ENCODE results near the gene ARMC7. TPM values are rescaled to one million over a fixed set of nuclear protein-coding genes. Genes with fewer than 3 reads are reported as not detected.

The ARMC7 gene
- total and polyA plus RNA-seq, 2 of the 13 experiments (the other 11 are each of a cell fraction or from before 2014, with no cell fraction given) = 3.9 to 4.2 TPM

DNA sequence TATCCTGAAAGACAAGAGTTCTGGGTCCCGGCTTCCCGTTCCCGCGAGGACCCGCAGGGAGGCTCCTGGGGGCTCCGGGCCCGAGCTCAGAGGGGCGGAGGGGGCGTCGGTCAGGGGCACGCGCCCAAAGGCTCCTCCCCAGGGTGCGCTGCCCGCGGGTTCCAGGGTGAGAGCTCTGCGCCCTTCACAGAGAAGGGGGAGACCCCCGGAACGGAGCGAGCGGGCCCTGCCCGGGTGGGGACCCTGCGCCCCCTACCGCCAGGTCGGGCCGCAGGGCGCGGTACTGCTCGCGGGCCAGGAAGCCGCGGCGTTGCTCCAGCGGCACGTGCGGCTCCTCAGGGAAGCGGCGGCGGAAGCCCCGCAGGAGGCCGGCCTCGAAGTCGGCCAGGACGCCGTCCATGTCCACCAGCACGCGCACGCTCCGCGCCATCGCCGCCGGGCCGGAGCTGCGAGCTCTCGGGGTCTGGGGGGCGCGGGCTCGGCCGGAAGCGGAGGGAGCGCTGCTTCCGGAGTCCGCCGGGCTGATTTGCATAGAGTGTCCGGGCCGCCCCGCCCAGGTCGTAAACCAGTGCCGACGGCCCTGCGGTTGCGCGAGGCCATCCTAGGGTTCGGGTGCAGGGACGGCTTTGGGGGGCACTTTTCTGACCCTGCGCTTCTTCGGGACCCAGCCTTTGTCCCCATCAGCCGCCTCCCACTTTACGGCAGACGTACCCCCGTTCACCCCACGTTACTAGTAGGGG lies 21.7 kb downstream of the ARMC7 start, which contains the start of gene NT5C:
Gene NT5C (minus strand): TSS at position 465 of the 740 bp plus-strand sequence. CDS start 35 bp downstream, at position 430.
- peaks cover 8% of the 10 kb centered on the region for H3K79me2 ChIP-seq (ENCODE audit: insufficient read depth, low read length)
- H2AFZ ChIP-seq (ENCODE audit: low read length) = no peak within 1 kb of the TSS
- ATAC-seq = peak; percentile 91
- H3K4me3 ChIP-seq (replicated peaks in 1 of 3; ENCODE audit: insufficient read depth in 1 of 3, low read depth in 2 of 3, low read length in 3 of 3) = peak within 1 kb of the TSS; percentile 77 to 96 (median 83)
- in situ Hi-C loops (cut with HindIII; ENCODE audit: extremely low pct_ligation_motif_present, low pct_unique_long_range_greater_than_20kb) = no loop called here
- ChIA-PET CTCF (ENCODE audit: low intra/inter-chr PET ratio, low total read pairs) (interaction anchor here (1.0 to 2.8 kb wide), 4 partner anchors 17 to 71 kb away, joined by 3 to 26 read pairs (median 6); no protein-coding TSS in a partner anchor), POLR2A (interaction anchor here (0.6 to 3.1 kb wide), 37 partner anchors 9 to 648 kb away, joined by 3 to 23 read pairs (median 4); partner anchors contain the start of genes ARMC7, CDR2L, FDXR and JPT1)
- DNase-seq (ENCODE audit: low spot score) = peak; percentile 79
- H3K9ac ChIP-seq (ENCODE audit: insufficient read depth, low read depth, low read length) = peak within 1 kb of the TSS; percentile 85
- TSS peak; percentile 63 for BruUV-seq (replicated peaks)
- intact Hi-C loops (cut with micrococcal nuclease; ENCODE audit: unreplicated experiment) = loop anchor here (5.0 kb wide), 1 partner anchor 71 kb away; no protein-coding TSS in a partner anchor
- H3K27ac ChIP-seq (ENCODE audit: extremely low read length, insufficient read depth, low read length) = peak within 1 kb of the TSS; percentile 86
- peak within 1 kb of the TSS; percentile 59 for H3K4me2 ChIP-seq (ENCODE audit: low read depth, low read length)
- FAIRE-seq = no peak
- H3K4me1 ChIP-seq (ENCODE audit: insufficient read depth, low read length) = peaks cover 26% of the 10 kb centered on the region
- WGBS (ENCODE audit: low lambda C conversion rate) = 7% methylated on average over 13 of the region's 82 CpGs
- peaks cover 10 to 31% of the 10 kb centered on the region in 2 experiments for H3K36me3 ChIP-seq (replicated peaks in 1 of 2; ENCODE audit: control insufficient read depth in 1 of 2, insufficient read depth in 2 of 2, low read length in 2 of 2)
- H3K27me3 ChIP-seq (ENCODE audit: control insufficient read depth in 1 of 2, insufficient read depth in 2 of 2, low read length in 2 of 2) = no peaks in the 10 kb centered on the region
- H3K9me3 ChIP-seq (ENCODE audit: low read length) = no peaks in the 10 kb centered on the region
- peaks cover 4% of the 10 kb centered on the region; the same call in 1 of the 2 replicates for H4K20me1 ChIP-seq (ENCODE audit: insufficient read depth, low read length)
- TF ChIP-seq TCF7 (IDR thresholded peaks at IDR 0.05; ENCODE audit: low read depth) (no peak), ZNF451 (CRISPR knock-in tag; IDR thresholded peaks at IDR 0.05) (peak; percentile 92; the same call in 1 of the 2 replicates), ZSCAN9 (CRISPR knock-in tag; IDR thresholded peaks at IDR 0.05; ENCODE audit: borderline replicate concordance) (peak; percentile 61; the same call in 1 of the 2 replicates), ZFP37 (CRISPR knock-in tag; IDR thresholded peaks at IDR 0.05; ENCODE audit: borderline replicate concordance) (no peak; the same call in 1 of the 2 replicates), HNRNPH1 (optimal IDR thresholded peaks at IDR 0.05; ENCODE audit: low read depth, low read length) (no peak), PAX8 (CRISPR knock-in tag; IDR thresholded peaks at IDR 0.05; ENCODE audit: borderline replicate concordance) (peak; percentile 82; the same call in 1 of the 2 replicates), ZNF235 (CRISPR knock-in tag; IDR thresholded peaks at IDR 0.05; ENCODE audit: borderline replicate concordance) (peak; percentile 65; the same call in 1 of the 2 replicates), NFKBIZ (CRISPR knock-in tag; IDR thresholded peaks at IDR 0.05) (peak; percentile 93), REL (CRISPR knock-in tag; conservative IDR thresholded peaks at IDR 0.05) (no peak), MIXL1 (CRISPR knock-in tag; IDR thresholded peaks at IDR 0.05) (peak; percentile 54), NCOA1 (CRISPR knock-in tag; IDR thresholded peaks at IDR 0.05) (no peak)
- TF ChIP-seq, protein P1, sequence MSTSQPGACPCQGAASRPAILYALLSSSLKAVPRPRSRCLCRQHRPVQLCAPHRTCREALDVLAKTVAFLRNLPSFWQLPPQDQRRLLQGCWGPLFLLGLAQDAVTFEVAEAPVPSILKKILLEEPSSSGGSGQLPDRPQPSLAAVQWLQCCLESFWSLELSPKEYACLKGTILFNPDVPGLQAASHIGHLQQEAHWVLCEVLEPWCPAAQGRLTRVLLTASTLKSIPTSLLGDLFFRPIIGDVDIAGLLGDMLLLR (CRISPR knock-in tag; IDR thresholded peaks at IDR 0.05) = peak; percentile 93
- TF ChIP-seq, protein P2, sequence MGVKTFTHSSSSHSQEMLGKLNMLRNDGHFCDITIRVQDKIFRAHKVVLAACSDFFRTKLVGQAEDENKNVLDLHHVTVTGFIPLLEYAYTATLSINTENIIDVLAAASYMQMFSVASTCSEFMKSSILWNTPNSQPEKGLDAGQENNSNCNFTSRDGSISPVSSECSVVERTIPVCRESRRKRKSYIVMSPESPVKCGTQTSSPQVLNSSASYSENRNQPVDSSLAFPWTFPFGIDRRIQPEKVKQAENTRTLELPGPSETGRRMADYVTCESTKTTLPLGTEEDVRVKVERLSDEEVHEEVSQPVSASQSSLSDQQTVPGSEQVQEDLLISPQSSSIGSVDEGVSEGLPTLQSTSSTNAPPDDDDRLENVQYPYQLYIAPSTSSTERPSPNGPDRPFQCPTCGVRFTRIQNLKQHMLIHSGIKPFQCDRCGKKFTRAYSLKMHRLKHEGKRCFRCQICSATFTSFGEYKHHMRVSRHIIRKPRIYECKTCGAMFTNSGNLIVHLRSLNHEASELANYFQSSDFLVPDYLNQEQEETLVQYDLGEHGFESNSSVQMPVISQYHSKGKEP (CRISPR knock-in tag; IDR thresholded peaks at IDR 0.05) = no peak
- TF ChIP-seq, protein P3, sequence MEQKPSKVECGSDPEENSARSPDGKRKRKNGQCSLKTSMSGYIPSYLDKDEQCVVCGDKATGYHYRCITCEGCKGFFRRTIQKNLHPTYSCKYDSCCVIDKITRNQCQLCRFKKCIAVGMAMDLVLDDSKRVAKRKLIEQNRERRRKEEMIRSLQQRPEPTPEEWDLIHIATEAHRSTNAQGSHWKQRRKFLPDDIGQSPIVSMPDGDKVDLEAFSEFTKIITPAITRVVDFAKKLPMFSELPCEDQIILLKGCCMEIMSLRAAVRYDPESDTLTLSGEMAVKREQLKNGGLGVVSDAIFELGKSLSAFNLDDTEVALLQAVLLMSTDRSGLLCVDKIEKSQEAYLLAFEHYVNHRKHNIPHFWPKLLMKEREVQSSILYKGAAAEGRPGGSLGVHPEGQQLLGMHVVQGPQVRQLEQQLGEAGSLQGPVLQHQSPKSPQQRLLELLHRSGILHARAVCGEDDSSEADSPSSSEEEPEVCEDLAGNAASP (CRISPR knock-in tag; IDR thresholded peaks at IDR 0.05; ENCODE audit: borderline replicate concordance) = peak; percentile 43; the same call in 1 of the 2 replicates
- TF ChIP-seq, protein P4, sequence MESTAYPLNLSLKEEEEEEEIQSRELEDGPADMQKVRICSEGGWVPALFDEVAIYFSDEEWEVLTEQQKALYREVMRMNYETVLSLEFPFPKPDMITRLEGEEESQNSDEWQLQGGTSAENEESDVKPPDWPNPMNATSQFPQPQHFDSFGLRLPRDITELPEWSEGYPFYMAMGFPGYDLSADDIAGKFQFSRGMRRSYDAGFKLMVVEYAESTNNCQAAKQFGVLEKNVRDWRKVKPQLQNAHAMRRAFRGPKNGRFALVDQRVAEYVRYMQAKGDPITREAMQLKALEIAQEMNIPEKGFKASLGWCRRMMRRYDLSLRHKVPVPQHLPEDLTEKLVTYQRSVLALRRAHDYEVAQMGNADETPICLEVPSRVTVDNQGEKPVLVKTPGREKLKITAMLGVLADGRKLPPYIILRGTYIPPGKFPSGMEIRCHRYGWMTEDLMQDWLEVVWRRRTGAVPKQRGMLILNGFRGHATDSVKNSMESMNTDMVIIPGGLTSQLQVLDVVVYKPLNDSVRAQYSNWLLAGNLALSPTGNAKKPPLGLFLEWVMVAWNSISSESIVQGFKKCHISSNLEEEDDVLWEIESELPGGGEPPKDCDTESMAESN (CRISPR knock-in tag; conservative IDR thresholded peaks at IDR 0.05) = peak; percentile 88; the same call in 1 of the 2 replicates
